Right lobe of liver (tissue), 6 donors: Measurements from ENCODE around the gene SLC15A3. TPM values are rescaled to one million over a fixed set of nuclear protein-coding genes. Genes with fewer than 3 reads are reported as not detected.

ENCODE experiments used
- ATAC-seq, 4 donors: fragments of 200-7000 bp; cut with Tn5 transposase; one replicate each; pipeline ENCODE4 v1.9.1; 2020; ENCODE audit warnings: mild to moderate bottlenecking in 4 of 4, moderate library complexity in 4 of 4
- DNase-seq, 3 donors: peaks; one replicate each; pipeline ENCODE4 v3.0.0-alpha.2; 2020
- H3K27ac ChIP-seq, 3 donors: fragments of 200-600 bp; one replicate each; pipeline ENCODE4 v1.8.0; 2022
- H3K27me3 ChIP-seq, 2 donors: fragments of 200-600 bp; one replicate each; pipeline ENCODE4 v1.8.0; 2022
- H3K36me3 ChIP-seq, 4 donors: fragments of 200-600 bp; sonication (generic) in 1 of 4; one replicate each; pipeline versions ENCODE4 v1.5.1 to v1.8.0; 2017 to 2022; ENCODE audit warnings: control low read depth in 1 of 4
- H3K4me1 ChIP-seq, 4 donors: fragments of 200-600 bp; sonication (generic) in 1 of 4; one replicate each; pipeline versions ENCODE4 v1.5.1 to v1.8.0; 2017 to 2022; ENCODE audit warnings: control low read depth in 1 of 4
- H3K4me3 ChIP-seq, 3 donors: fragments of 200-600 bp; one replicate each; pipeline ENCODE4 v1.8.0; 2022
- H3K9me3 ChIP-seq, 4 donors: fragments of 200-600 bp; sonication (generic) in 1 of 4; one replicate each; pipeline versions ENCODE4 v1.5.1 to v1.8.0; 2017 to 2022; ENCODE audit warnings: control low read depth in 1 of 4
- CTCF ChIP-seq, 4 donors: fragments of 200-600 bp in 3 of 4; fragments of 450-650 bp in 1 of 4; IDR thresholded peaks; one replicate each; pipeline versions ENCODE4 v1.5.1 to v1.8.0; 2016 to 2022; ENCODE audit warnings: antibody characterized with exemption in 4 of 4, mild to moderate bottlenecking in 2 of 4
- POLR2A ChIP-seq: fragments of 450-650 bp; IDR thresholded peaks from one replicate; pipeline ENCODE4 v1.6.1; 2017; ENCODE audit warnings: antibody characterized with exemption, mild to moderate bottlenecking
- WGBS: methylation state at CpG from one replicate; pipeline ENCODE4 v1.1.6; 2018; ENCODE audit warnings: low coverage, low lambda C conversion rate; ENCODE audit not compliant: insufficient coverage; ENCODE audit errors: missing lambda C conversion rate; 5-methylcytosine and 5-hydroxymethylcytosine counted together
- intact Hi-C, 2 donors: fragments of 100-400 bp; cut with DNase I; formaldehyde crosslinking; loops; one replicate each; pipeline versions ENCODE4 v1.11.2 to v1.14.1; 2022
- total RNA-seq, 6 experiments: library from RNA; depleted of rRNA in 2 of 6; stranded (reverse); fragments of >200 nt in 2 of 6; fragmentation: NEBNext Ultra II Directional in 3 of 6; extraction: Animal tissue kit (Norgen Biotek cat#: 25700) in 3 of 6; gene quantifications; one replicate each; pipeline versions ENCODE4 v1.1.0 to v1.2.4, GENCODE V29; 2016 to 2023
- donor health status: DM: no; HTN: yes; CAD: no.
- donor health status: DM: no; HTN: no; CAD: no.
- donor health status: DM: no; HTN: no; CAD: no.
- donor health status: DM: no; HTN: yes; CAD: no.
- donor health status: DM: no; HTN: yes; CAD: no.

Gene SLC15A3
- total RNA-seq, 6 experiments from 2014 or later = 7.2 to 22.2 (median 9.2) TPM

DNA sequence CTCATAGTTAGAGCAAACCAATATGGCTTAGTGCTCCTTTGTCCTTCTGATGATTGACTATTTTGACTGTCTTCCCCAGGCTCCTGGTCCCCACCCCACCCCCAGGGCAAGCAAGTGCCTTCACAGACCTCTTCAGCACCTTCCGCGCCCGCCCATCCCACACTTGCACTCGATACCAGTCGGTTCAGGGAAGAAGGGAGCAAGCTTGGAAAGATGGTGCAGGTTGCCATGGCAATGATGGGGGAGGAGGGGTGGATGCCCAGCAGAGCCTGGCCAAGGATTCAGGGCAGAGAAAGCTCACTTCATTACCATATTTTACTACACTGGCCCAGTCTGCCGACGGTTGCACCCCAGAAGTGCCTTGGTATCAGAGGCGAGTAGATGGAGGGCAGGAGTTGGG lies 25.5 kb downstream of the SLC15A3 start:
- TF ChIP-seq CTCF (IDR thresholded peaks at IDR 0.05) = no peak
- no peak for TF ChIP-seq POLR2A
- 84% methylated on average over 3 of the region's 8 CpGs for WGBS
- no peaks in the 10 kb centered on the region for H3K27me3 ChIP-seq
- H3K4me1 ChIP-seq = peaks cover 0 to 11% (median 0%) of the 10 kb centered on the region in 4 donors
- intact Hi-C loops = no loop called here
- ATAC-seq (no peak), DNase-seq (no peak)
- no peak overlapping the region for H3K4me3 ChIP-seq
- no peaks in the 10 kb centered on the region for H3K9me3 ChIP-seq
- H3K36me3 ChIP-seq = peaks cover 0 to 7% (median 4%) of the 10 kb centered on the region in 4 donors
- no peak overlapping the region for H3K27ac ChIP-seq

DNA sequence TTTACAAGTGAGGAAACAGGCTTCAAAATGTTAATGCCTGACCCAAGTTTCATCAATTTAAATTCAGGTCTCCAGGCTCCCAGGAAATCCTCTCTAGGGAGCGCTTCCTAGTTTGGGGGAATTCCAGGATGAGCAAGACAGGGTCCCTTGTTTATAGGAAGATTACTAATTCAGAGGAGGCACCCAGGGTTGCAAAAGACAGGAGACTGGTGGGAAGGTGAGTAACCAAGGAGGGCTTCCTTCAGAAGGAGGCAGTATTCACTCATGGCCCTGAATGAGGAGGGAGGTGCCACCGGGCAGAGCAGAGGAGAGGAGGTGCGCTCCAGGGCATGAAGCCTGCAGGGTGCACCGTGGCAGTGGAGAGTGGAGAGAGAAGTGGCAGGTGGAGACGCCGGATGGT lies 26.1 kb downstream of the SLC15A3 start:
- H3K36me3 ChIP-seq = peaks cover 0 to 13% (median 8%) of the 10 kb centered on the region in 4 donors
- WGBS = 56% methylated on average over 6 of the region's 6 CpGs
- intact Hi-C loops = no loop called here
- TF ChIP-seq POLR2A (no peak), CTCF (IDR thresholded peaks at IDR 0.05) (no peak)
- H3K27me3 ChIP-seq = no peaks in the 10 kb centered on the region
- DNase-seq = no peak
- H3K27ac ChIP-seq = no peak overlapping the region
- no peak for ATAC-seq
- H3K9me3 ChIP-seq = no peaks in the 10 kb centered on the region
- no peak overlapping the region for H3K4me3 ChIP-seq
- H3K4me1 ChIP-seq = peaks cover 0 to 11% (median 0%) of the 10 kb centered on the region in 4 donors

- Histone ChIP-seq H3K27ac (no peak overlapping the region), H3K4me3 (peak overlapping the region; percentile 31 to 61 (median 39)), H3K36me3 (peaks cover 0 to 20% (median 14%) of the 10 kb centered on the region in 4 donors), H3K9me3 (no peaks in the 10 kb centered on the region), H3K4me1 (peaks cover 0 to 11% (median 0%) of the 10 kb centered on the region in 4 donors), H3K27me3 (no peaks in the 10 kb centered on the region)
- DNase-seq (no peak), ATAC-seq (peak in 2 of 4 donors; percentile 3 to 6)
- TF ChIP-seq POLR2A (no peak), CTCF (IDR thresholded peaks at IDR 0.05) (no peak)
- WGBS = 11% methylated on average over 14 of the region's 35 CpGs
- intact Hi-C loops = no loop called here
These were observed 26.8 kb downstream of the SLC15A3 start for GRCh38 chr11:60924906-60925853.

- DNase-seq = peak; percentile 76 to 77 (median 76)
- 0% methylated on average over 11 of the region's 69 CpGs for WGBS
- Histone ChIP-seq H3K4me3 (peak within 1 kb of the TSS; percentile 31 to 61 (median 39)), H3K36me3 (peaks cover 0 to 27% (median 14%) of the 10 kb centered on the region in 4 donors), H3K27ac (no peak within 1 kb of the TSS), H3K9me3 (no peaks in the 10 kb centered on the region), H3K27me3 (no peaks in the 10 kb centered on the region), H3K4me1 (peaks cover 0 to 11% (median 0%) of the 10 kb centered on the region in 4 donors)
- intact Hi-C loops = no loop called here
- peak; percentile 78 to 90 (median 85) for ATAC-seq
- no peak for TF ChIP-seq CTCF (IDR thresholded peaks at IDR 0.05)
- TF ChIP-seq POLR2A = no peak
These were observed 27.7 kb downstream of the SLC15A3 start, which contains the start of gene TMEM132A for GRCh38 chr11:60924110-60924905. TSS of gene TMEM132A (plus strand) at chr11:60924460. CDS start at chr11:60924634, 174 bp downstream.
